ENCODE results near the gene GOLGA3. TPM values are rescaled to one million over a fixed set of nuclear protein-coding genes. Genes with fewer than 3 reads are reported as not detected.

Gene GOLGA3
- total RNA-seq, 2 experiments from 2014 or later = 31.5 to 34.0 TPM

- H3K27me3 ChIP-seq (ENCODE audit: control insufficient read depth in 1 of 2, insufficient read depth in 2 of 2, low read length in 2 of 2) = no peaks in the 10 kb centered on the region
- H3K4me1 Mint-ChIP-seq (ENCODE audit: low read depth) = no peaks in the 10 kb centered on the region
- ATAC-seq (ENCODE audit: poor library complexity) = no peak
- no peak for TF ChIP-seq CTCF (IDR thresholded peaks at IDR 0.05)
- no peak overlapping the region for H3K4me3 ChIP-seq (ENCODE audit: low read length)
- H3K9me3 ChIP-seq (ENCODE audit: control insufficient read depth in 1 of 2, insufficient read depth in 1 of 2, low read length in 2 of 2) = no peaks in the 10 kb centered on the region
- no peak overlapping the region for H3K27ac Mint-ChIP-seq
- no peaks in the 10 kb centered on the region for H3K9me3 Mint-ChIP-seq
- no peak for DNase-seq
- intact Hi-C loops (cut with DNase I, micrococcal nuclease) = no loop called here
- H3K27me3 Mint-ChIP-seq = no peaks in the 10 kb centered on the region
- no peak overlapping the region for H3K27ac ChIP-seq (ENCODE audit: low read depth in 1 of 2, low read length in 2 of 2)
- POLR2A ChIA-PET = no interaction called here
- CTCF ChIA-PET = no interaction called here
- no peak overlapping the region for H3K4me3 Mint-ChIP-seq
- H3K36me3 ChIP-seq (ENCODE audit: insufficient read depth, low read length) = peaks cover 82% of the 10 kb centered on the region
- H3K36me3 Mint-ChIP-seq (ENCODE audit: low read depth) = peaks cover 94% of the 10 kb centered on the region
- H3K4me1 ChIP-seq (ENCODE audit: insufficient read depth, low read length) = no peaks in the 10 kb centered on the region
Observed at GRCh38 chr12:132736378-132736777, 92.3 kb downstream of the GOLGA3 start.

GRCh38 chr12:132735496-132735895 is 93.2 kb downstream of the GOLGA3 start:
- Mint-ChIP-seq H3K4me3 (no peak overlapping the region), H3K36me3 (ENCODE audit: low read depth) (peaks cover 91% of the 10 kb centered on the region), H3K4me1 (ENCODE audit: low read depth) (no peaks in the 10 kb centered on the region), H3K27ac (no peak overlapping the region), H3K27me3 (no peaks in the 10 kb centered on the region), H3K9me3 (no peaks in the 10 kb centered on the region)
- no peaks in the 10 kb centered on the region for H3K4me1 ChIP-seq (ENCODE audit: insufficient read depth, low read length)
- ChIA-PET CTCF (no interaction called here), POLR2A (interaction anchor here (0.7 kb wide), 1 partner anchor 135 kb away, joined by 4 read pairs; no protein-coding TSS in a partner anchor)
- H3K36me3 ChIP-seq (ENCODE audit: insufficient read depth, low read length) = peaks cover 80% of the 10 kb centered on the region
- no peak overlapping the region for H3K27ac ChIP-seq (ENCODE audit: low read depth in 1 of 2, low read length in 2 of 2)
- DNase-seq (no peak), ATAC-seq (ENCODE audit: poor library complexity) (no peak)
- intact Hi-C loops (cut with DNase I, micrococcal nuclease) = no loop called here
- H3K9me3 ChIP-seq (ENCODE audit: control insufficient read depth in 1 of 2, insufficient read depth in 1 of 2, low read length in 2 of 2) = no peaks in the 10 kb centered on the region
- H3K4me3 ChIP-seq (ENCODE audit: low read length) = no peak overlapping the region
- H3K27me3 ChIP-seq (ENCODE audit: control insufficient read depth in 1 of 2, insufficient read depth in 2 of 2, low read length in 2 of 2) = no peaks in the 10 kb centered on the region
- no peak for TF ChIP-seq CTCF (IDR thresholded peaks at IDR 0.05)

- no peak overlapping the region for H3K27ac ChIP-seq (ENCODE audit: low read depth in 1 of 2, low read length in 2 of 2)
- Mint-ChIP-seq H3K27me3 (no peaks in the 10 kb centered on the region), H3K4me3 (no peak overlapping the region), H3K9me3 (no peaks in the 10 kb centered on the region), H3K4me1 (ENCODE audit: low read depth) (no peaks in the 10 kb centered on the region), H3K36me3 (ENCODE audit: low read depth) (peaks cover 88% of the 10 kb centered on the region), H3K27ac (no peak overlapping the region)
- no peaks in the 10 kb centered on the region for H3K27me3 ChIP-seq (ENCODE audit: control insufficient read depth in 1 of 2, insufficient read depth in 2 of 2, low read length in 2 of 2)
- intact Hi-C loops (cut with DNase I, micrococcal nuclease) = no loop called here
- DNase-seq (no peak), ATAC-seq (ENCODE audit: poor library complexity) (no peak)
- POLR2A ChIA-PET = no interaction called here
- no peak overlapping the region for H3K4me3 ChIP-seq (ENCODE audit: low read length)
- no peaks in the 10 kb centered on the region for H3K9me3 ChIP-seq (ENCODE audit: control insufficient read depth in 1 of 2, insufficient read depth in 1 of 2, low read length in 2 of 2)
- H3K36me3 ChIP-seq (ENCODE audit: insufficient read depth, low read length) = peaks cover 72% of the 10 kb centered on the region
- CTCF ChIA-PET = no interaction called here
- H3K4me1 ChIP-seq (ENCODE audit: insufficient read depth, low read length) = no peaks in the 10 kb centered on the region
- TF ChIP-seq CTCF (IDR thresholded peaks at IDR 0.05) = no peak
Observed at GRCh38 chr12:132734206-132734605, 94.5 kb downstream of the GOLGA3 start.

Data from CD4-positive, alpha-beta T cell (primary cell).